ENCODE data around the gene GATC. TPM values are rescaled to one million over a fixed set of nuclear protein-coding genes. Genes with fewer than 3 reads are reported as not detected.

The GATC gene, protein sequence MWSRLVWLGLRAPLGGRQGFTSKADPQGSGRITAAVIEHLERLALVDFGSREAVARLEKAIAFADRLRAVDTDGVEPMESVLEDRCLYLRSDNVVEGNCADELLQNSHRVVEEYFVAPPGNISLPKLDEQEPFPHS
- total RNA-seq (2014; rRNA removed; shearing (Covaris generic)) (36.1 and 37.6 TPM in 2 replicates), total RNA-seq (2022) (34.6 and 35.8 TPM in 2 replicates), Bru-seq, nascent RNA (percentile 86 among the genes with signal in this experiment), BruChase-seq, experiment 1, labeled RNA remaining after a 6-hour chase (percentile 91 among the genes with signal in this experiment), BruChase-seq, experiment 2, labeled RNA remaining after a 2-hour chase (percentile 97 among the genes with signal in this experiment)
- long read RNA-seq, full-length matches to known transcripts: 3 of 10 reads
- long read RNA-seq, partial matches to known transcripts: 0 of 10 reads
- long read RNA-seq, other reads (novel, unspliced or antisense): 7 of 10 reads

DNA sequence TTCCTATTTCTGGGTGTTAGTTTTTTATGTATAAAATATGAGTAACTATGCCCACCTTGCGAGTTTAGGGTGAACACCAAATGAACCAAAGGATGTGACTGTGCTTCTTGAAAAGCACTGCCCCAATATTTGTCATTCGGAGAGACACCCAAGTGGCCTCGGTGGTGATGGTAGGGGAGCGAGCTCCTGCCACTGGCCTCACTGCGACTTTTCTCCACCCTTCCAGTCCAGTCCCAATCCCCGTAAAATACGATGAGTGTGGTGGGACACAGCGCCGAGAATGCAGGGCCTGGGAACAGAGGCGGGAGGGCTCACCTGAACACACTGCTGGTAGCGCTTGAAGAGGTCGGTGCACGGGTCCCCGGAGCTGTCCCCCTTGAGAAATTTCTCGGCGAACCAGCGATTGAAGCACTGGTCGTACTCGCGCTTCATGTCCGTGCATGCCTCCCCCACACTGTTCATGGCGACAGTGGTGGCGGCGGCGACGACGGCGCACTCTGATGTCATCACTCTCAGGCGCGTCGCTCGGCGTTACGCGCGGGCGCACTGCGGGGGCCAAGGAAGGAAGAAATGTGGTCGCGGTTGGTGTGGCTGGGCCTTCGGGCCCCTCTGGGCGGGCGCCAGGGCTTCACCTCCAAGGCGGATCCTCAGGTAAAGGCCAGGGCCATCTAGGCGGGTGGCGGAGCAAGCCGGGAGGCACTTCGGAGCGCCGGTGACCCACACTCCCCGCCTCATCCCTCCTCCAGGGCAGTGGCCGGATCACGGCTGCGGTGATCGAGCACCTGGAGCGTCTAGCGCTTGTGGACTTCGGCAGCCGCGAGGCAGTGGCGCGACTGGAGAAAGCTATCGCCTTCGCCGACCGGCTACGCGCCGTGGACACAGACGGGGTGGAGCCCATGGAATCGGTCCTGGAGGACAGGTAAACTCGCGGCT lies at the start of gene GATC, which contains the start of gene TRIAP1:
Gene GATC, plus strand, starts transcription at position 534 of the 933 bp plus-strand sequence. Its CDS starts 37 bp downstream, at position 571.
Gene TRIAP1, minus strand, starts transcription at position 474 of the 933 bp plus-strand sequence. Its CDS starts 12 bp downstream, at position 462.
- TSS peak; percentile 86 for BruUV-seq (replicated peaks)
- Histone ChIP-seq H2AFZ (ENCODE audit: low read length) (peak within 1 kb of the TSS; percentile 70), H3K79me2 (ENCODE audit: insufficient read depth, low read depth, low read length) (peaks cover 82% of the 10 kb centered on the region), H3K27ac (ENCODE audit: low read depth, low read length, poor library complexity, severe bottlenecking) (peak within 1 kb of the TSS; percentile 62), H3K4me1 (ENCODE audit: insufficient read depth, low read length, poor library complexity, severe bottlenecking) (peaks cover 28% of the 10 kb centered on the region), H3K36me3 (ENCODE audit: insufficient read depth, low read length) (peaks cover 62% of the 10 kb centered on the region), H3K4me3 (ENCODE audit: low read depth, low read length, poor library complexity, severe bottlenecking) (peak within 1 kb of the TSS; percentile 96), H3K9me3 (ENCODE audit: low read length) (no peaks in the 10 kb centered on the region), H3K9me2 (ENCODE audit: insufficient read depth, low read length) (no peaks in the 10 kb centered on the region), H3K4me2 (ENCODE audit: low read length) (peak within 1 kb of the TSS; percentile 92), H4K20me1 (ENCODE audit: insufficient read depth, low read length) (no peaks in the 10 kb centered on the region)
- ChIA-PET POLR2A (interaction anchor here (0.6 to 0.7 kb wide), 3 partner anchors 9 to 1093 kb away, joined by 3 read pairs; no protein-coding TSS in a partner anchor), CTCF (ENCODE audit: unreplicated experiment) (interaction anchor here (1.0 kb wide), 1 partner anchor 11 kb away, joined by 3 read pairs; no protein-coding TSS in a partner anchor)
- peak; percentile 86 for DNase-seq (ENCODE audit: low spot score)
- TF ChIP-seq, protein P1, sequence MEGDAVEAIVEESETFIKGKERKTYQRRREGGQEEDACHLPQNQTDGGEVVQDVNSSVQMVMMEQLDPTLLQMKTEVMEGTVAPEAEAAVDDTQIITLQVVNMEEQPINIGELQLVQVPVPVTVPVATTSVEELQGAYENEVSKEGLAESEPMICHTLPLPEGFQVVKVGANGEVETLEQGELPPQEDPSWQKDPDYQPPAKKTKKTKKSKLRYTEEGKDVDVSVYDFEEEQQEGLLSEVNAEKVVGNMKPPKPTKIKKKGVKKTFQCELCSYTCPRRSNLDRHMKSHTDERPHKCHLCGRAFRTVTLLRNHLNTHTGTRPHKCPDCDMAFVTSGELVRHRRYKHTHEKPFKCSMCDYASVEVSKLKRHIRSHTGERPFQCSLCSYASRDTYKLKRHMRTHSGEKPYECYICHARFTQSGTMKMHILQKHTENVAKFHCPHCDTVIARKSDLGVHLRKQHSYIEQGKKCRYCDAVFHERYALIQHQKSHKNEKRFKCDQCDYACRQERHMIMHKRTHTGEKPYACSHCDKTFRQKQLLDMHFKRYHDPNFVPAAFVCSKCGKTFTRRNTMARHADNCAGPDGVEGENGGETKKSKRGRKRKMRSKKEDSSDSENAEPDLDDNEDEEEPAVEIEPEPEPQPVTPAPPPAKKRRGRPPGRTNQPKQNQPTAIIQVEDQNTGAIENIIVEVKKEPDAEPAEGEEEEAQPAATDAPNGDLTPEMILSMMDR (conservative IDR thresholded peaks at IDR 0.05; ENCODE audit: low read length): no peak
- TF ChIP-seq EZH2phosphoT487 (IDR thresholded peaks at IDR 0.05; ENCODE audit: borderline replicate concordance, low read depth, low read length): no peak
- intact Hi-C loops (cut with micrococcal nuclease; ENCODE audit: unreplicated experiment): no loop called here

DNA sequence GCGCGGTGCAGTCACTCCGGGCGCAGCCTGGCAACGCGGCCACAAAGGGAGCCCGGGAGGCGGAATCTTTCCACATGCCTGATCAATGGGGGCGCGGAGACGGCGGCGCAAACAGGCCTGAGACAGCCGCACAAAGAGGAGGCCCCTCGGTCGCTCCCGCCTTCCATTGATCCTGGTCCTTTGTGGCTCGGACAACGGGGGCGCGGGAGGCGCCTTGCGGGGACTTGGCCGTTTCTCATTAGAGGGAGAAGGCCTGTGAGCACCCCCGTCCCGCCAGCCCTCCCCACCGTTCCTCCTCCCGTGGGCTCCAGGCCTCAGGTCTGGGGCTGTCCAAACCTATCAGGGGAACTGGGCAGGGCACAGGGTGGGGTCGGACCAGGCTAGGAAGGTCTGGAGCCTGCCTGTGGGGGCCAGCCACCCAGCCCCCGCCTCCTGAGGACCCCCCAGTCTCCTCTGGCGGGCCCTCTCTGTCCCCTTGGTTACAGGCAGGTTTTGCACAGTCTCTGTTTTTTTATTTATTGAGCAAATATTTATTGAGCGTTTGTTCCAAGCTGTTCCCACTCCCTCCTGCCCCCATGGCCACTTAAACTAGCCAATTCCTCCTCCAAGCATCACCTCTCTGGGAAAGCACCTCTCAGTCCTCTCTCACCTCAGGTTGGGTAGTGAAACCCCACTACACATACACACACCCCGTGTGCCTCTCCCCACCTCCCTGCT lies 48.3 kb upstream of the GATC start:
- no peak overlapping the region for H3K4me2 ChIP-seq (ENCODE audit: low read length)
- ChIA-PET CTCF (ENCODE audit: unreplicated experiment) (no interaction called here), POLR2A (no interaction called here)
- intact Hi-C loops (cut with micrococcal nuclease; ENCODE audit: unreplicated experiment): no loop called here
- H4K20me1 ChIP-seq (ENCODE audit: insufficient read depth, low read length): no peaks in the 10 kb centered on the region
- H3K9me3 ChIP-seq (ENCODE audit: low read length): no peaks in the 10 kb centered on the region
- TF ChIP-seq EZH2phosphoT487 (IDR thresholded peaks at IDR 0.05; ENCODE audit: borderline replicate concordance, low read depth, low read length): no peak
- TF ChIP-seq, protein P1 (conservative IDR thresholded peaks at IDR 0.05; ENCODE audit: low read length): no peak
- H3K4me1 ChIP-seq (ENCODE audit: insufficient read depth, low read length, poor library complexity, severe bottlenecking): no peaks in the 10 kb centered on the region
- H3K27ac ChIP-seq (ENCODE audit: low read depth, low read length, poor library complexity, severe bottlenecking): no peak overlapping the region
- no peak overlapping the region for H2AFZ ChIP-seq (ENCODE audit: low read length)
- H3K9me2 ChIP-seq (ENCODE audit: insufficient read depth, low read length): no peaks in the 10 kb centered on the region
- no peaks in the 10 kb centered on the region for H3K79me2 ChIP-seq (ENCODE audit: insufficient read depth, low read depth, low read length)
- no TSS peak for BruUV-seq (replicated peaks)
- no peak overlapping the region for H3K4me3 ChIP-seq (ENCODE audit: low read depth, low read length, poor library complexity, severe bottlenecking)
- H3K36me3 ChIP-seq (ENCODE audit: insufficient read depth, low read length): no peaks in the 10 kb centered on the region
- DNase-seq (ENCODE audit: low spot score): no peak

Data from OCI-LY7 (cell line).